Stimulated activated naive CD4-positive, alpha-beta T cell treated with Interleukin-2 at 50 U/mL for 16 hours (primary cell): ENCODE measurements around the gene UBE3B.
A peak's percentile ranks its signal among the peaks of the same experiment; 100 is the strongest.

ENCODE experiments used
- DNase-seq: peaks from one replicate; lab custom pipeline; 2025; lab: John Stamatoyannopoulos, UW

The UBE3B gene

DNA sequence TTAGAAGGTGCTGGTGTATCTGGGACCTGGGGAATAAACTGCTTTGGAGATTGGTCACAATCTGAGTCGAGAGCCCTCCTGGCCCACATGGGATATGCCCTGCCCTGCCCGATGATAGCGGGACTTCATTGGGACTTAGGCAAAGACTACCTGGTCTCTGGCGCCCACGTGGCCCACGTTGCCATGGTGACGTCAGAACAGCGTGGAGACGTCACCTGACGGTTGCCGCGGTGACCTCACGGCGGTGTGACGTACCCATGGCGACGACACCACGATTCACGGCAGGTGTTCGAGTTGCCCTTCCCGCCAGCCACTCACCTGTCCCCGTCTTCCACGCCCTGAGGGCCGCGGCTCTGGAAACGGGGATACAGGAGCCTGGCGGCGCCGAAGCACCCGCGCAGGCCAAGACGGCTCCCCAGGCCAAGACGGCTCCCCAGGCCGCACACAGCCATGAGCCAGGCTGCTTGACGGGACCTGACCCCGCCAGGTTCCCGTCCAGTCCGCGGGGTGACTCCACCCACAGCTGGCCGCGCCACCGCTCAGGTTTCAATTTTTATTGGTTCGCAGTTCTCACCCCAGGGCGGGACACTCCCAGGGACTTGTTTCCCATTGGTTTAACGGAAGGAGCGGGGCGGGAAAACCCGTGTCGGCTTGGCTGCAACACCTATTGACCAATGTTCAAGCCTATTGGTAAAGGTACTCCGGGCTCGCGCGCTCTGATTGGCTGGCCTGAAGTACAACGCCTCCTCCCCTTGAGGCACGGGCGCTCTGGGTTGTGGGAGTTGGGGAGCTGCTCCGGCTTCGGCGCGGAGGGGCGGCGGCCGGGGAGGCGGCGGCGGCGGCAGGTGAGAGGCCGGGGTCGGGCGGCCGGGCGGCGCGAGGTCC, 95.8 kb downstream of the UBE3B start, which contains the start of the genes MMAB and MVK:
Gene MMAB (minus strand): TSS at position 476 of the 885 bp plus-strand sequence. CDS start 24 bp downstream, at position 452.
Gene MVK (plus strand): TSS at position 766 of the 885 bp plus-strand sequence. CDS start 1,029 bp downstream, outside the sequence.
- DNase-seq: peak; percentile 99

DNA sequence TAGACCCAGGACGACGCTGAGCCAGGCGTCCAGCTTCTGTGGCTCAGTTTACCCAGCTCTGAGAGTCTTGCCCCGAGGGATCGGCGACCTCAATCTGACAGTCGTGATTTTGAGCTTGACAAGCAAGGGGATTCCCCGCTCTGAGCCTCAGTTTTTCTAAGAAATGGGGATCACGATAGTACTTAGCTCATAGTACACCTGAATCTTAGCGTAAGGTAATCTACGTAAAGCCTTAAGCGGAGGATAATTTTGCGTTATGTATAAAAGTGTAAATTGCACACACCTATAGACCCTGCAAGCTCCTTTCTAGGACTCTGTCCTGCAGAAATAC, 96.4 kb downstream of the UBE3B start:
- no peak for DNase-seq

DNA sequence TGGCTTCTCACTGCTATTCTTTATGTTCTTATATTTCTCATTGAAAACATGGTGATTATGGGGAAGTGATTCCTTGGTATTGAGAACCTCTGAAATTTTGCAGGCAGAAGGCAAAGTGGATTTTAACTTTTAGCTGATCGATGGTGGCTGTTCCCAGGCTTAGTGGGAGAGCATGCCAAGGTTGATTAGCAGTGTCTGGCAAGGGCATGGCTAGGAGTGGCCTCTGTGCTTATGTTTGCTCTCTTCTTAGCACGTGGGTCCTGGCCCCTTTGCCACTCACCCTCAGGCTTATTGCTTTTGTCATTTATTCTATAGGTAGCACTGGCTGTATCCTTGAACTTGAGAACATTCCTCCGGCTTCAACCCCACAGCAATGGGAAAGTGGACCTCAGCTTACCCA, 98.2 kb downstream of the UBE3B start:
- DNase-seq: no peak

DNA sequence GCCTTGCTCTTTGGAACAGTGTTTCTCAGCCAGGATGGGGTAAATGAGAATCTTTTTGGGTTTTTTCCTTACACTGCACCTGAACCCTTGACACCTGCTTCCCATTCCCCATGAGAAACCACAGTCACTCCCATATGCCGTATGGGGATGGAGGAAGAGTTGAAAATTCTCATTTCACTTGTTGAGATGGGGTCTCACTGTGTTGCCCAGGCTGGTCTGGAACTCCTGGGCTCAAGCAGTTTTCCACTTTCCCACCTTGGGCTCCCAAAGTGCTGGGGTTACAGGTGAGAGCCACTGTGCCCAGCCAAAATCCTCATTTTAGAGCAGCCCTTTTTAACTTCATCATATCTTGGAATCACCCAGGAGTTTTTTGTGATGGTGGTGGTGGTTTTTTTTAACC, 99.9 kb downstream of the UBE3B start:
- DNase-seq: no peak

DNA sequence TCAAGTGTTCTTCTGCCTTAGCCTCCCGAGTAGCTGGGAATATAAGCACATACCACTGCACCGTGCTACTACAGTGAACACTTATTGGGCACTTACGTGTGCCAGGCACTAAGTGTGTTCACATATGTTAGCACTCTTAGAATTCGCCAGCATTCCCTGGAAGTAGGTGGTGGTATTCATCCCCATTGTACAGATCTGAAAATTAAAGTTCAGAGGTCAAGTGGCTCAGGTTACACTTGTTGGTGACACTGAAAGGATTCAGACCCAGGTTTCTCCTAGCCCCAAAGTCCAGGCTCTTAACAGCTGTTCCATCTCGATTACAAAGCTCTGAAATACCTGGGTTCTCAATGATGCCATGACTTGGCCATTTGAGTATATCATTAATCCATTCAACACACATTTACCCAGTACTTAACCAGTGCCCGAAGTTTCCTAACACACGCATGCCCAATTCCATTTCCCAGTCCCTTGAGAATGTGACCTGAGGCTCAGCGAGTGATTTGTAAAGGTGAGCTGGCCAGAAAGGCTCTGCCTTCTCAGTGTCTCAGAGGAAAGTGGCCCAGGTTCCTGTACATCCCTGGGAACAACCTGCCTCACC, 101.0 kb downstream of the UBE3B start:
- DNase-seq: no peak

DNA sequence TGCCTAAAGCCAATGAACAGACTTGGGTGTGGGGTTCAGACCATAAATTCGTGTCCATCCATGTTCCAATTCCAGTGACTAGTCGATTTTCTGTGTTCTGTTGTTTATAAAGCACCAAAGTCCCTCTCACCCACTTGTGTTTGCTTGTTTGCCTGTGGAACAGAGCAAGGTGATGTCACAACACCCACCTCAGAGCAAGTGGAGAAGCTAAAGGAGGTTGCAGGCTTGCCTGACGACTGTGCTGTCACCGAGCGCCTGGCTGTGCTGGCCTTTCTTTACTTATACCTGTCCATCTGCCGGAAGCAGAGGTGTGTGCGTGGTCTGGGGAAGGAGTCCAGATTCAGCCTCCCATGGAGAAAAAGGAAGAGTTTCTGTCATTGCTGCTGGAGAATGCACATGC, 102.2 kb downstream of the UBE3B start:
- no peak for DNase-seq

DNA sequence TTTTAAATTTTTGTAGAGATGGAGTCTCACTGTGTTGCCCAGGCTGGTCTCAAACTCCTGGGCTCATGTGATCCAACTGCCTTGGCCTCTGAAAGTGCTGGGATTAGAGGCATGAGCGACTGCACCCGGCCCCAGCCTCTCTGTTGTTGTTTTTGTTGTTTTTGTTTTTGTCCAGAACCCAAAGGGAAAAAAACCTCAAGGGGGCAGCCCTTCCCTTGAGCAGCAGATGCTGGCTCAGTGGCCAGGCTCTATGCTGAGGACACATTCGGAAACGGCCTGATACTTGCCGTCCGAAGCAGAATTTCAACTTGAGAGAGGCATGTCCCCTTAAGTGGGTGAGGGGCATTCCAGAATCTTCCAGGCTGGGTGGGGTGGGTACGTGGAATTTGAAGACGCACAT, 102.8 kb downstream of the UBE3B start:
- no peak for DNase-seq

DNA sequence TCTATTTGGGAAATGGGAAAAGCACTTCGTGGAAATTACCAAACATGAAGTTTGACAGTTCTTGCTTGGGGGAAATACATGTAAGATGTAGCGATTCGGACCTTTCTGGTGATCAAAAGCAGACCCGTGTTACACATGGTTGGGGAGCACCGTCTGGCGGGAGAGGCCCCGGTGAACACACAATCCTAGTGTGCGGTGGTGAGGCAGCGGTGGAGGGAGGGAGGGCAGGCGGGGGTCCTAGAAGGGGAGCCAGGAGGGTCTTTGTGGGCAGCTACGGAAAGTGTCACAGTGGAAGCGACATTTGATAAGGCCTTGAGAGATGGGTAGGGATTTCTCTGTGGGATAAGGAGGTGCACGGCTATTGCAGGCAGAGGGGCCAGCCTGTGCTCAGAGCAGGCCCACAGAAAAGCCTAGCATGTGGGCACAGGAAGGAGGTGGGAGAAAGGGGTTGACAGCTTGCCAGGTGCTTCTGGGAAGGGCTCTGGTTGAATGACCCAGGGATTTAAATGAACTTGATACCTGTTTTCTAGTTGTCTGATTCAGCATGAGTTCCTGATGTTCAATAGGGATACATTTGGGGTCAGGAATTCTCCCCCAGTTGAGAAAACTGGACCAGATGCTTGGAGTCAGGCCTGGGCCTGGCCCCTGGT, 103.4 kb downstream of the UBE3B start:
- no peak for DNase-seq

DNA sequence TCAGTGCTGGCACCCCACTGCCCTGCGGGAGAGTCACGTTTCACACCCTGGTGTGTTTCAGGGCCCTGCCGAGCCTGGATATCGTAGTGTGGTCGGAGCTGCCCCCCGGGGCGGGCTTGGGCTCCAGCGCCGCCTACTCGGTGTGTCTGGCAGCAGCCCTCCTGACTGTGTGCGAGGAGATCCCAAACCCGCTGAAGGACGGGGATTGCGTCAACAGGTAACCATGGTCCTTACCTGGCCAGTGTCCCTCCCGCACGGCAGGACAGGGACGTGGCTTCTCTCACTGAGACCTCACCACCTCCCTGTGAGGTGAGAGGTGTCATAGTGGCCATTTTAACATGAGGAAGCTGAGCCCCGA, 103.9 kb downstream of the UBE3B start:
- DNase-seq: no peak

DNA sequence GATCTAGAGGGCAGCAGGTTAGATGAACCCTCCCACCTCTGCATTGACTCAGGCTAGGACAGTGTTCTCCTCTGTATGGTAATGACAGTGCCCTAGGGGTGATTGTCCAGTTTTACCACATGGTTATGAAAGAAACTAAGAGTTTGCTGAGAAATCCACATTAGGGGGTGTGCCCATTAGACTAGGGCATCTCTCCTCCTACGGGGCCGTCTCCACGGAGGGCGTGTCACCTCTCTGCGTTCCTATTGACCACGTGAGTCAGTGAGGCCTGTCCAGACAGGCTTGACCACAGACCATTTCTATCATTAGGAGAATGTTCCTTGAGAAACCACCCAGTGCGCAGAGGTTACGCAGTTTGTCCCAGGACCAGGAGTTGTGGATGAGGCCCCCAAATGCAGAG, 104.4 kb downstream of the UBE3B start:
- no peak for DNase-seq

DNA sequence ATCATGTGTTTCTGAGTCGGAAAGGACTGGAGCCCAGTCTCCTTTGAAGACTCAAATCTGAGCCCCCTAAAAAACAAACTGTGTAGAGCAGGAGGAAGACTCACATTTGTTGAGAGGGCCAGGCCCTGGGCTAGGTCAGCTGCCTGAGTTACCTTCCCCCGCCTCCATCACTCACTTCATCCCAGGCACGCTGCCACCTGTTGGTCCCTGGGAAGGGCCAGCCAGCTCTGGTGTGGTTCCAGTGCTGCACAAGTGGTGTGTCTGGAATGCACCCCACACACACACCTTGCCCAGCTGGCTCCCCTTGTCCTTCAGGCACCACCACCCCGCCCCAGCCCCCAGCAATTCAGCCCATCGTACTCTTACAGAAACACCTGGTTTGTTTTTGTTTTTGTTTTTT, 105.2 kb downstream of the UBE3B start:
- no peak for DNase-seq

DNA sequence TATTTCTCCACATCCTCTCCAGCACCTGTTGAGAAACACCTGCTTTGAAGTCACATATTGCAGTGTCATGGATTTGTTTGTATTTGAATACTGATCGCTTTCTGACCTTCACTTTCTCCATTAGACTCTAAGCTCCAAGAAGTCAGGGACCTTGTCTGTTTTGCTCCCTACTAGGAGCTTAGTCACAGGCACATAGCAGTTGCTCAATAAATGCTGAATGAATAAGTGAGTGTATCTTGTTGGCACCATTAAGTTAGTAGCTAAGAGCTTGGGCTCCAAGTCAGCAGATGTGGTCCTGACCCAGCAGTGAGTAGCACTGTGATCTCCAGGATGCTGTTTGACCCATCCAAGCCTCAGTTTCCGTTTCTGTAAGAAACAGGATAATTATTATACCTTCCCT, 106.3 kb downstream of the UBE3B start:
- no peak for DNase-seq
